Tibial nerve (tissue), 4 donors: Measurements from ENCODE around the gene COX6A1. TPM values are rescaled to one million over a fixed set of nuclear protein-coding genes. Genes with fewer than 3 reads are reported as not detected.

ENCODE experiments used
- DNase-seq, 2 donors: peaks; one replicate each; pipeline ENCODE4 v3.0.0-alpha.2; 2019; ENCODE audit warnings: low spot score in 2 of 2
- H3K27ac ChIP-seq, 4 donors: fragments of 200-600 bp; sonication (generic) in 3 of 4; one replicate each; pipeline ENCODE4 v1.5.1; 2017 to 2019; ENCODE audit warnings: mild to moderate bottlenecking in 1 of 4
- H3K27me3 ChIP-seq, 2 donors: fragments of 200-600 bp; sonication (generic) in 1 of 2; one replicate each; pipeline versions ENCODE4 v1.5.1 to v1.6.0; 2017 to 2019
- H3K36me3 ChIP-seq, 3 donors: fragments of 200-600 bp; sonication (generic); one replicate each; pipeline ENCODE4 v1.5.1; 2018 to 2019
- H3K4me1 ChIP-seq, 4 donors: fragments of 200-600 bp; sonication (generic) in 3 of 4; one replicate each; pipeline ENCODE4 v1.5.1; 2017 to 2019
- H3K4me3 ChIP-seq, 4 donors: fragments of 200-600 bp; sonication (generic) in 3 of 4; one replicate each; pipeline ENCODE4 v1.5.1; 2017 to 2019; ENCODE audit warnings: mild to moderate bottlenecking in 1 of 4, moderate library complexity in 1 of 4
- H3K9me3 ChIP-seq, 4 donors: fragments of 200-600 bp; sonication (generic) in 3 of 4; one replicate each; pipeline ENCODE4 v1.5.1; 2017 to 2019
- EP300 ChIP-seq, 2 donors: sonication (generic); formaldehyde crosslinking; IDR thresholded peaks; one replicate each; pipeline ENCODE4 v1.6.1; 2017; ENCODE audit warnings: antibody characterized with exemption in 2 of 2, mild to moderate bottlenecking in 1 of 2
- POLR2A ChIP-seq, 2 donors: fragments of 450-650 bp; IDR thresholded peaks; one replicate each; pipeline ENCODE4 v1.6.1; 2017; ENCODE audit warnings: antibody characterized with exemption in 2 of 2, mild to moderate bottlenecking in 2 of 2, moderate library complexity in 2 of 2
- WGBS, 2 donors: methylation state at CpG; one replicate each; pipeline ENCODE4 v1.1.5; 2018; 5-methylcytosine and 5-hydroxymethylcytosine counted together
- total RNA-seq, 4 donors: library from RNA; depleted of rRNA; stranded (reverse); fragments of >200 nt; gene quantifications; one replicate each; pipeline ENCODE4 v1.1.0, GENCODE V29; 2016
- TF ChIP-seq, protein P1 (sequence below), 5 experiments: fragments of 200-600 bp in 3 of 5; fragments of 450-650 bp in 2 of 5; sonication (generic) in 3 of 5; IDR thresholded peaks; one replicate each; pipeline ENCODE4 v1.5.1; 2016 to 2019; ENCODE audit warnings: antibody characterized with exemption in 5 of 5, mild to moderate bottlenecking in 3 of 5, moderate library complexity in 2 of 5

Gene COX6A1
- total RNA-seq = 100 to 1,000 TPM; 458 to 661 (median 570) TPM

DNA sequence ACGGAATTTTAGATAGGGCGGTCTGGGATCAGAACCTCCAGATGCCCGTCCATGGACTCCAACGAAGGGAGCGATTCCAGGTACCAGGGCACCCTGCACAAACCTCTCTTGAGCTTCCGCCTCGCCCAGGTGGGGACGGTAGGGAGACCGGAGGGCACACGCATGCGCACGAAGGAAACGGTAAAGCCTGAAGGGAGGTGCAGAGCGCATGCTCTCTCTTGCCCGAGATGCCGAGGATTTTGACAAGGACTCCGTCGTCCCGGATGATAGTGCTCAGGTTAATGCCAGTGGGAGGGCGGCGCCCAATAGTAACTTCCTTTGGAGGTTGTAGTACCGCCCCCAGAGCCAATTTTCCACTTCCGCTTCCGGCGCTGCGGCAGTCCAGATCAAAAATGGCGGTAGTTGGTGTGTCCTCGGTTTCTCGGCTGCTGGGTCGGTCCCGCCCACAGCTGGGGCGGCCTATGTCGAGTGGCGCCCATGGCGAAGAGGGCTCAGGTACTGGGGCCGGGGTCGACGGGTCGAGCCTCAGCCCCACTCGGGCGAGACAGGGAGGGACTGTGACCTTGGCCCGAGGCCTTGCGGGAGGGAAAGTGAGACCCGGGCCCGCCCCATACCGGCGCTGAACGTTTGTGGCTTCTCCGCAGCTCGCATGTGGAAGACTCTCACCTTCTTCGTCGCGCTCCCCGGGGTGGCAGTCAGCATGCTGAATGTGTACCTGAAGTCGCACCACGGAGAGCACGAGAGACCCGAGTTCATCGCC lies at the start of gene COX6A1:
TSS of gene COX6A1 (plus strand) at position 379 of the 760 bp plus-strand sequence. CDS start at position 393, 14 bp downstream.
- peaks cover 0 to 30% (median 3%) of the 10 kb centered on the region in 3 donors for H3K36me3 ChIP-seq
- H3K27ac ChIP-seq = peak within 1 kb of the TSS; percentile 19 to 90 (median 87)
- DNase-seq = peak; percentile 79 to 86
- peaks cover 0 to 10% of the 10 kb centered on the region in 2 donors for H3K27me3 ChIP-seq
- peak within 1 kb of the TSS; percentile 62 to 88 (median 80) for H3K4me3 ChIP-seq
- 0 to 1% methylated on average over 37 to 56 of the region's 59 CpGs for WGBS, 2 donors
- H3K4me1 ChIP-seq = peaks cover 0 to 27% (median 15%) of the 10 kb centered on the region in 4 donors
- TF ChIP-seq, protein P1, sequence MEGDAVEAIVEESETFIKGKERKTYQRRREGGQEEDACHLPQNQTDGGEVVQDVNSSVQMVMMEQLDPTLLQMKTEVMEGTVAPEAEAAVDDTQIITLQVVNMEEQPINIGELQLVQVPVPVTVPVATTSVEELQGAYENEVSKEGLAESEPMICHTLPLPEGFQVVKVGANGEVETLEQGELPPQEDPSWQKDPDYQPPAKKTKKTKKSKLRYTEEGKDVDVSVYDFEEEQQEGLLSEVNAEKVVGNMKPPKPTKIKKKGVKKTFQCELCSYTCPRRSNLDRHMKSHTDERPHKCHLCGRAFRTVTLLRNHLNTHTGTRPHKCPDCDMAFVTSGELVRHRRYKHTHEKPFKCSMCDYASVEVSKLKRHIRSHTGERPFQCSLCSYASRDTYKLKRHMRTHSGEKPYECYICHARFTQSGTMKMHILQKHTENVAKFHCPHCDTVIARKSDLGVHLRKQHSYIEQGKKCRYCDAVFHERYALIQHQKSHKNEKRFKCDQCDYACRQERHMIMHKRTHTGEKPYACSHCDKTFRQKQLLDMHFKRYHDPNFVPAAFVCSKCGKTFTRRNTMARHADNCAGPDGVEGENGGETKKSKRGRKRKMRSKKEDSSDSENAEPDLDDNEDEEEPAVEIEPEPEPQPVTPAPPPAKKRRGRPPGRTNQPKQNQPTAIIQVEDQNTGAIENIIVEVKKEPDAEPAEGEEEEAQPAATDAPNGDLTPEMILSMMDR (IDR thresholded peaks at IDR 0.05) = no peak
- TF ChIP-seq POLR2A (IDR thresholded peaks at IDR 0.05) = peak in 1 of 2 donors; percentile 40
- TF ChIP-seq EP300 (IDR thresholded peaks at IDR 0.05) = peak in 1 of 2 donors; percentile 85
- no peaks in the 10 kb centered on the region for H3K9me3 ChIP-seq

DNA sequence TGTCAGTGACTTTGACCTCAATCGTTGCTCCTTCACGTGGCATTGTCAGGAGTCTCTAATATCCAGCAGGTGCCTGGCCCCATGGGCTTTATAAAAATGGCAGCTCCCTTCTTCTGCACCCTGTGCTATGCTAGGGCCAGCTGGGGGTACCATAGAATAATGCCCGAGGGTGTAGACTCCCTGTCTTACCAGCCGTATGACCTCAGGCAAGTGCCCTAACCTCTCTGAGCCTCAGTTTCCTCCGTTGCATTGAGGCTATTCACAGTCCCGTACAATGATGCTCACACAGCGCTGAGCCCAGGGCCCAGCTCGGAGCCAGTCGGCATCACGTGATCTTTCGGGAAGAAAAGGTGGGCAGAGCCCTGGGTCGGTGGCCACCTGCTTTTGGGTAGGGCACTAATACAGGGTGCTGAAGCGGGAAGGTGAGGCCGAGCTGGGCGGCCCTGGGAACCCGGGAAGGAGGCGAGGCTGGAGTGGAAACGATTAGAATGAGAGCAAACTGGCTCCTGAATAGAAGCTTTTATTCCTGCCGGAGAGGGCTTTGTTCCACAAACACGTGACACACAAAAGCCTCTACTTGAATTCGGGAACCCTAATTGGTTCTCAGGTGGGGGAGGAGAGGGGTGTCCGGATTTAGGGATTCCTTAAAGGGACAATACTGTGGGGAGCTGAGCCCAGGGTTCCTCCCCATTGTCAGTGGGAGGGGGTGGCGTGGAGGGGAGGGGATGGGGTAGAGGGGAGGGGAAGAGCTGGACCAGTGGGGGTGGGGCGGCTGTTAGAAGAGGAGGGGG lies 49.0 kb upstream of the COX6A1 start:
- no peak for DNase-seq
- Histone ChIP-seq H3K36me3 (no peaks in the 10 kb centered on the region), H3K9me3 (no peaks in the 10 kb centered on the region), H3K27me3 (peaks cover 0 to 33% of the 10 kb centered on the region in 2 donors), H3K27ac (no peak overlapping the region), H3K4me3 (peak overlapping the region in 2 of 4 donors; percentile 5 to 21), H3K4me1 (peaks cover 0 to 12% (median 0%) of the 10 kb centered on the region in 4 donors)
- TF ChIP-seq, protein P1 (IDR thresholded peaks at IDR 0.05) = no peak
- TF ChIP-seq EP300 (IDR thresholded peaks at IDR 0.05) (no peak), POLR2A (IDR thresholded peaks at IDR 0.05) (no peak)
- 6 to 9% methylated on average over 23 to 24 of the region's 24 CpGs for WGBS, 2 donors

GRCh38 chr12:120390540-120391120 lies 47.3 kb upstream of the COX6A1 start:
- DNase-seq = no peak
- Histone ChIP-seq H3K27ac (no peak overlapping the region), H3K4me3 (no peak overlapping the region), H3K4me1 (peaks cover 0 to 12% (median 0%) of the 10 kb centered on the region in 4 donors), H3K9me3 (no peaks in the 10 kb centered on the region), H3K36me3 (no peaks in the 10 kb centered on the region), H3K27me3 (peaks cover 0 to 49% of the 10 kb centered on the region in 2 donors)
- 91 to 96% methylated on average over 1 of the region's 1 CpG for WGBS, 2 donors
- TF ChIP-seq POLR2A (IDR thresholded peaks at IDR 0.05) (no peak), EP300 (IDR thresholded peaks at IDR 0.05) (no peak)
- TF ChIP-seq, protein P1 (IDR thresholded peaks at IDR 0.05) = no peak

DNA sequence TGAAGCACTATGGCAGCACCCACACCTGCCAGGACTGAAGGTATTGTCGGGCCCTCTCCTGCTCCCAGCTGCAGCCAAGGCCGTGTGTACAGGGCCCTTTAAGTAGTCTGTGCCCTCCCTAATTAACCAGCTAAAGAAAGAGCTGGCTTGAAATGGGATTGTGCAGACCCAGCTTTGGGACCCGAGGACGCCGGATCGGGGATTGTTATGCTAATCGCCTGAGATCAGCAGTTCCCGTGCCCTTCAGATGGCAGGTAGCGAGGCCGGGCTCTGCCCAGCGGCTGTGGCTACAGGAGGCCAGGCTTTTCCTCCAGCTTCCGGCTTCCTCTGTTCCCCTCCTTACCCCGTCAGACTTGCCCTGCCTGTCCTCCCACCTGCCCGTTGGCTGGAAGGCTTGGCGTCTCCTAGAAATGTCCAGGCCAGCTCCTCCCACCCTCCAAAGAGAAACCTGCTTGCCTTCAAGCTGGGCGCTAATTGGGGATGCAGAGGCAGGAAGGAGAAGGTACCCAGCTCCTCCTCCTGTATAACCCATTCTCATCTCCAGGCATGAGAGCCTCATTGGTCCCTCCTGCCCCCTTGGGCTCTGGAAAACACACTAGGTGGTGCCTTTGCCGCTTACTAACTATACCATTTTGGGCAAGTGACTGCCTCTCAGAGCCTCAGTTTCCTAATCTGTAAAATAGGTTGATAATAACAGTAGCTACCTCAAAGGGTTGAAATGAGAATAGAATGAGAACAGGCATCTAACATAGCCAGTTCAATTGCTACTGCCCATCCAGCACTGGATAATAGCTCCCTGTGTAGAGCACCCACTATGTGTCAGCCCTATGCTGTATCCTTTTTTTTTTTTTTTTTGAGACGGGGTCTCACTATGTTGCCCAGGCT lies 43.2 kb upstream of the COX6A1 start:
- DNase-seq = no peak
- Histone ChIP-seq H3K4me3 (no peak overlapping the region), H3K4me1 (no peaks in the 10 kb centered on the region), H3K27ac (no peak overlapping the region), H3K27me3 (peaks cover 0 to 52% of the 10 kb centered on the region in 2 donors), H3K36me3 (no peaks in the 10 kb centered on the region), H3K9me3 (no peaks in the 10 kb centered on the region)
- 30 to 32% methylated on average over 18 of the region's 18 CpGs for WGBS, 2 donors
- TF ChIP-seq EP300 (IDR thresholded peaks at IDR 0.05) = no peak
- TF ChIP-seq, protein P1 (IDR thresholded peaks at IDR 0.05) = no peak
- TF ChIP-seq POLR2A (IDR thresholded peaks at IDR 0.05) = no peak
